Kidney (tissue), 14 donors: ENCODE measurements around the gene CPEB3. TPM values are rescaled to one million over a fixed set of nuclear protein-coding genes. Genes with fewer than 3 reads are reported as not detected.

ENCODE experiments used
- DNase-seq, 5 donors: peaks; one replicate each; pipeline ENCODE4 v3.0.0-alpha.2; 2013 to 2020
- FAIRE-seq: peaks from 2 replicates; lab custom pipeline; 2012; peaks lifted over from hg19 to GRCh38; lab: Jason Lieb, UNC
- H3K27ac ChIP-seq, 2 donors: one replicate each; pipeline ENCODE4 v1.7.0; 2013; ENCODE audit warnings: low read depth in 2 of 2, low read length in 2 of 2, inconsistent platforms in 1 of 2
- H3K27me3 ChIP-seq: one replicate; pipeline ENCODE4 v1.7.1; 2013; ENCODE audit warnings: low read length, inconsistent platforms; ENCODE audit not compliant: control insufficient read depth, insufficient read depth
- H3K36me3 ChIP-seq, 3 donors: one replicate each; pipeline versions ENCODE4 v1.7.0 to v1.7.1; 2013; ENCODE audit warnings: low read length in 3 of 3, control low read depth in 1 of 3, inconsistent platforms in 1 of 3; ENCODE audit not compliant: insufficient read depth in 3 of 3, control insufficient read depth in 2 of 3
- H3K4me1 ChIP-seq, 3 donors: one replicate each; pipeline versions ENCODE4 v1.7.0 to v1.7.1; 2013; ENCODE audit warnings: low read length in 3 of 3, inconsistent platforms in 1 of 3, low read depth in 1 of 3; ENCODE audit not compliant: control insufficient read depth in 2 of 3, insufficient read depth in 2 of 3
- H3K4me3 ChIP-seq, 3 donors: one replicate each; pipeline versions ENCODE4 v1.7.0 to v1.8.1; 2013; ENCODE audit warnings: low read length in 3 of 3, control low read depth in 1 of 3, inconsistent platforms in 1 of 3
- H3K9ac ChIP-seq, 3 donors: one replicate each; pipeline versions ENCODE4 v1.7.0 to v1.7.1; 2013; ENCODE audit warnings: low read length in 3 of 3, control low read depth in 1 of 3, inconsistent platforms in 1 of 3
- H3K9me3 ChIP-seq, 3 donors: one replicate each; pipeline versions ENCODE4 v1.7.0 to v1.7.1; 2013; ENCODE audit warnings: low read length in 3 of 3, control low read depth in 1 of 3, inconsistent platforms in 1 of 3; ENCODE audit not compliant: control insufficient read depth in 2 of 3, insufficient read depth in 1 of 3
- intact Hi-C: fragments of 100-400 bp; cut with DNase I; formaldehyde crosslinking; loops from one replicate; pipeline ENCODE4 v1.11.1; 2022
- polyA plus RNA-seq: library from polyadenylated mRNA; stranded (reverse); fragments of 350-450 nt; fragmentation: Illumina TruSeq; extraction: RNeasy Lipid Tissue Mini Kit (QIAGEN cat#74804); gene quantifications from one replicate; pipeline ENCODE4 v1.2.3, GENCODE V29; 2014; ENCODE audit warnings: low read depth, low replicate concordance; ENCODE audit not compliant: insufficient read depth
- total RNA-seq: library from RNA; stranded (reverse); fragmentation: NEBNext Ultra II Directional; extraction: Animal tissue kit (Norgen Biotek cat#: 25700); gene quantifications from one replicate; pipeline ENCODE4 v1.2.1, GENCODE V29; 2021
- TF ChIP-seq, protein P1 (sequence below): IDR thresholded peaks from 3 replicates; pipeline ENCODE4 v1.5.1; 2012; ENCODE audit warnings: mild to moderate bottlenecking, moderate library complexity, borderline replicate concordance; ENCODE audit not compliant: insufficient read depth; ENCODE audit errors: extremely low read depth
- donor health status: control.
- donor health status: control.
- donor health status: control.
- donor health status: control.
- donor health status: control.
- donor health status: DM: yes; HTN: yes; CAD: no.
- donor health status: Normal renal cell carcinoma (clear cell type).

The CPEB3 gene
- total and polyA plus RNA-seq, 2 donors from 2014 or later: 2.3 to 7.4 TPM

GRCh38 chr10:92112462-92112861, 178.4 kb downstream of the CPEB3 start:
- Histone ChIP-seq H3K27ac (peak overlapping the region in 1 of 2 donors; percentile 38), H3K9me3 (no peaks in the 10 kb centered on the region), H3K4me3 (no peak overlapping the region), H3K9ac (no peak overlapping the region), H3K36me3 (no peaks in the 10 kb centered on the region), H3K27me3 (no peaks in the 10 kb centered on the region), H3K4me1 (peaks cover 0 to 21% (median 6%) of the 10 kb centered on the region in 3 donors)
- no peak for FAIRE-seq
- TF ChIP-seq, protein P1, sequence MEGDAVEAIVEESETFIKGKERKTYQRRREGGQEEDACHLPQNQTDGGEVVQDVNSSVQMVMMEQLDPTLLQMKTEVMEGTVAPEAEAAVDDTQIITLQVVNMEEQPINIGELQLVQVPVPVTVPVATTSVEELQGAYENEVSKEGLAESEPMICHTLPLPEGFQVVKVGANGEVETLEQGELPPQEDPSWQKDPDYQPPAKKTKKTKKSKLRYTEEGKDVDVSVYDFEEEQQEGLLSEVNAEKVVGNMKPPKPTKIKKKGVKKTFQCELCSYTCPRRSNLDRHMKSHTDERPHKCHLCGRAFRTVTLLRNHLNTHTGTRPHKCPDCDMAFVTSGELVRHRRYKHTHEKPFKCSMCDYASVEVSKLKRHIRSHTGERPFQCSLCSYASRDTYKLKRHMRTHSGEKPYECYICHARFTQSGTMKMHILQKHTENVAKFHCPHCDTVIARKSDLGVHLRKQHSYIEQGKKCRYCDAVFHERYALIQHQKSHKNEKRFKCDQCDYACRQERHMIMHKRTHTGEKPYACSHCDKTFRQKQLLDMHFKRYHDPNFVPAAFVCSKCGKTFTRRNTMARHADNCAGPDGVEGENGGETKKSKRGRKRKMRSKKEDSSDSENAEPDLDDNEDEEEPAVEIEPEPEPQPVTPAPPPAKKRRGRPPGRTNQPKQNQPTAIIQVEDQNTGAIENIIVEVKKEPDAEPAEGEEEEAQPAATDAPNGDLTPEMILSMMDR: no peak
- intact Hi-C loops: no loop called here
- no peak for DNase-seq

- peaks cover 0 to 23% (median 6%) of the 10 kb centered on the region in 3 donors for H3K4me1 ChIP-seq
Observed at GRCh38 chr10:92111336-92111939, 179.4 kb downstream of the CPEB3 start.

DNA sequence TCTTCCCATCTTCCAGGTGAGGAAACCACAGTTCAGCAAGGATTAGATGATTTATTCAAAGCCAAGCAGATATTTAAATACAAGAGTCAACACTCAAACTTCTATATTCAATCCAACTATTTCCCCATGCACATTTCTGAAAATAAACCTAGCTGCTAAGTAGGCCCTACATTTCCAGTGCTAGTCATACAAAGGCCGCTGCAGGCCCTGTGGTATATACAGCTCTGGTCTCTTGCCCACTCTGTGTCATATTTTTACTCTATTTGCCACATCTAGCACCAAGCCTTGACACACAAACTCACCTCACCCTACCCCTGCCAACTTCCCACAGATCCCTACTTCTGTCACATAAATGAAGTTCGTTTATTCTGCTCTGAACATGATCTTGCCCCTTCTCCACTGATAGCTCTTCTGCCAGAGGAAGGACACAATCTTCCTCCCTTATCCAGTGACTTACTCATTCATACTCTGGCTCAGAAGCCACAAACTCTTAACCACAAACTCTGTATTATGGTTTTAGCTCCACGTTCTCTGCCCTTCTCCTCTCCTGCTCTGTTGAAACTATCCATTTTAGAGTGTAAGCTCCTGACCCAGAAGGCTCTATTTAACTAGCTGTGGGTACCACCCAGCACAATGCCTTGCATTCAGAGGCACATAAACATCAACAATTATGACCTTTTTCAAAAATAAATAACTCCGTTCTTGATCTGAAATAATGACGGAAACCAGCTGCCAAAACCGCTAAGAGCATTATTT, 180.7 kb downstream of the CPEB3 start:
- Histone ChIP-seq H3K4me1 (peaks cover 0 to 23% (median 6%) of the 10 kb centered on the region in 3 donors), H3K9ac (no peak overlapping the region), H3K9me3 (no peaks in the 10 kb centered on the region)

More at GRCh38 chr10:92111336-92111939, 179.4 kb downstream of the CPEB3 start:
- intact Hi-C loops: no loop called here
- no peaks in the 10 kb centered on the region for H3K36me3 ChIP-seq
- TF ChIP-seq, protein P1: no peak
- no peak overlapping the region for H3K9ac ChIP-seq
- no peaks in the 10 kb centered on the region for H3K27me3 ChIP-seq
- no peak for FAIRE-seq
- H3K9me3 ChIP-seq: no peaks in the 10 kb centered on the region
- no peak overlapping the region for H3K4me3 ChIP-seq
- DNase-seq: no peak
- H3K27ac ChIP-seq: no peak overlapping the region

More for the DNA sequence above, 180.7 kb downstream of the CPEB3 start:
- intact Hi-C loops: no loop called here
- Histone ChIP-seq H3K27me3 (no peaks in the 10 kb centered on the region), H3K27ac (no peak overlapping the region), H3K4me3 (no peak overlapping the region), H3K36me3 (no peaks in the 10 kb centered on the region)
- no peak for FAIRE-seq
- DNase-seq: no peak
- TF ChIP-seq, protein P1: no peak
